Fibroblast of lung (primary cell): ENCODE data around the gene FBLN1.

Experiments used
- EZH2 ChIP-seq: IDR thresholded peaks from 2 replicates; pipeline ENCODE4 v1.5.1; 2012; ENCODE audit warnings: low read length, control low read depth, mild to moderate bottlenecking; ENCODE audit errors: missing control alignments
- TF ChIP-seq, protein P1 (sequence below), 2 donors: IDR thresholded peaks in 1 of 2; conservative IDR thresholded peaks in 1 of 2; 1 replicate in 1 of 2; 2 replicates in 1 of 2; pipeline ENCODE4 v1.5.1; 2011 to 2012; ENCODE audit warnings: low read length in 2 of 2, control low read depth in 1 of 2, inconsistent platforms in 1 of 2, low read depth in 1 of 2, mild to moderate bottlenecking in 1 of 2

DNA sequence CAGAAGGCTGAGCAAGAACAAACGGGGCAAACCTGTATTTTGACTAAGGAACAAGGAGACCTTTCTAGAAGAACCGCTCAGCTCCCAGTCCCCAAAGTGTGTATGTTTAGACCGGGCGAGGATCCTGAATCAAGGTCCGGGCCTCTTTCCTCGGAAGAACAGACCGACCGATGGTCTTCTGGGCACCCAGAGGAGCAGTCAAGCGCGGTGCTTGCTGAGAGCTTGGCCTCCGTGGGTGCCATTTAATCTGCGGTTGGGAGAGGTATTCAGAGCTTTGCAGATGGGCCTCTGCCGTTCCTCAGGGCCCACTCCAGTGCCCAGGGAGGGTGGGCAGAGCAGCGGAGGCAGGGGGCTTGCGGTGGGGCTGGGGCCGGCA is 142.5 kb downstream of the FBLN1 start:
- no peak for TF ChIP-seq EZH2
- TF ChIP-seq, protein P1, sequence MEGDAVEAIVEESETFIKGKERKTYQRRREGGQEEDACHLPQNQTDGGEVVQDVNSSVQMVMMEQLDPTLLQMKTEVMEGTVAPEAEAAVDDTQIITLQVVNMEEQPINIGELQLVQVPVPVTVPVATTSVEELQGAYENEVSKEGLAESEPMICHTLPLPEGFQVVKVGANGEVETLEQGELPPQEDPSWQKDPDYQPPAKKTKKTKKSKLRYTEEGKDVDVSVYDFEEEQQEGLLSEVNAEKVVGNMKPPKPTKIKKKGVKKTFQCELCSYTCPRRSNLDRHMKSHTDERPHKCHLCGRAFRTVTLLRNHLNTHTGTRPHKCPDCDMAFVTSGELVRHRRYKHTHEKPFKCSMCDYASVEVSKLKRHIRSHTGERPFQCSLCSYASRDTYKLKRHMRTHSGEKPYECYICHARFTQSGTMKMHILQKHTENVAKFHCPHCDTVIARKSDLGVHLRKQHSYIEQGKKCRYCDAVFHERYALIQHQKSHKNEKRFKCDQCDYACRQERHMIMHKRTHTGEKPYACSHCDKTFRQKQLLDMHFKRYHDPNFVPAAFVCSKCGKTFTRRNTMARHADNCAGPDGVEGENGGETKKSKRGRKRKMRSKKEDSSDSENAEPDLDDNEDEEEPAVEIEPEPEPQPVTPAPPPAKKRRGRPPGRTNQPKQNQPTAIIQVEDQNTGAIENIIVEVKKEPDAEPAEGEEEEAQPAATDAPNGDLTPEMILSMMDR (conservative IDR thresholded peaks at IDR 0.05 in 1 of 2, IDR thresholded peaks at IDR 0.05 in 1 of 2; ENCODE audit: low read depth in 1 of 2, low read length in 2 of 2): no peak
